Measurements from ENCODE around the gene LIMS2.

Gene LIMS2

GRCh38 chr2:127610561-127610960, 64.8 kb downstream of the LIMS2 start:
- Mint-ChIP-seq H3K9me3 (peaks cover 3% of the 10 kb centered on the region), H3K36me3 (ENCODE audit: low read depth) (no peaks in the 10 kb centered on the region), H3K4me3 (no peak overlapping the region), H3K27ac (no peak overlapping the region), H3K27me3 (no peaks in the 10 kb centered on the region), H3K4me1 (ENCODE audit: low read depth) (peaks cover 4% of the 10 kb centered on the region)

- Mint-ChIP-seq H3K9me3 (peaks cover 3% of the 10 kb centered on the region), H3K4me1 (ENCODE audit: low read depth) (peaks cover 3% of the 10 kb centered on the region), H3K4me3 (no peak overlapping the region), H3K36me3 (ENCODE audit: low read depth) (no peaks in the 10 kb centered on the region), H3K27me3 (no peaks in the 10 kb centered on the region), H3K27ac (no peak overlapping the region)
Measured at GRCh38 chr2:127609818-127610217, 65.5 kb downstream of the LIMS2 start.

- Mint-ChIP-seq H3K27me3 (no peaks in the 10 kb centered on the region), H3K36me3 (ENCODE audit: low read depth) (no peaks in the 10 kb centered on the region), H3K4me1 (ENCODE audit: low read depth) (peaks cover 3% of the 10 kb centered on the region)
Measured at GRCh38 chr2:127609031-127609751, 66.1 kb downstream of the LIMS2 start.

GRCh38 chr2:127608061-127609030, 67.0 kb downstream of the LIMS2 start:
- no peaks in the 10 kb centered on the region for H3K27me3 Mint-ChIP-seq
- peaks cover 4% of the 10 kb centered on the region for H3K9me3 Mint-ChIP-seq
- H3K36me3 Mint-ChIP-seq (ENCODE audit: low read depth), result no peaks in the 10 kb centered on the region
- H3K4me1 Mint-ChIP-seq (ENCODE audit: low read depth), result peaks cover 3% of the 10 kb centered on the region
- no peak overlapping the region for H3K27ac Mint-ChIP-seq
- no peak overlapping the region for H3K4me3 Mint-ChIP-seq

More at GRCh38 chr2:127609031-127609751, 66.1 kb downstream of the LIMS2 start:
- Mint-ChIP-seq H3K4me3 (no peak overlapping the region), H3K27ac (no peak overlapping the region), H3K9me3 (peaks cover 3% of the 10 kb centered on the region)

- no peaks in the 10 kb centered on the region for H3K36me3 Mint-ChIP-seq (ENCODE audit: low read depth)
- H3K27me3 Mint-ChIP-seq, result no peaks in the 10 kb centered on the region
Measured at GRCh38 chr2:127607399-127607908, 67.9 kb downstream of the LIMS2 start.

GRCh38 chr2:127606625-127607398, 68.5 kb downstream of the LIMS2 start:
- H3K4me1 Mint-ChIP-seq (ENCODE audit: low read depth), result peaks cover 3% of the 10 kb centered on the region
- H3K36me3 Mint-ChIP-seq (ENCODE audit: low read depth), result no peaks in the 10 kb centered on the region
- H3K27me3 Mint-ChIP-seq, result no peaks in the 10 kb centered on the region
- peaks cover 9% of the 10 kb centered on the region for H3K9me3 Mint-ChIP-seq
- H3K27ac Mint-ChIP-seq, result no peak overlapping the region
- H3K4me3 Mint-ChIP-seq, result no peak overlapping the region

More at GRCh38 chr2:127607399-127607908, 67.9 kb downstream of the LIMS2 start:
- peaks cover 9% of the 10 kb centered on the region for H3K9me3 Mint-ChIP-seq
- H3K27ac Mint-ChIP-seq, result no peak overlapping the region
- peaks cover 3% of the 10 kb centered on the region for H3K4me1 Mint-ChIP-seq (ENCODE audit: low read depth)
- H3K4me3 Mint-ChIP-seq, result no peak overlapping the region

- Mint-ChIP-seq H3K4me3 (no peak overlapping the region), H3K4me1 (ENCODE audit: low read depth) (peaks cover 3% of the 10 kb centered on the region), H3K9me3 (peaks cover 6% of the 10 kb centered on the region), H3K27ac (no peak overlapping the region), H3K27me3 (no peaks in the 10 kb centered on the region), H3K36me3 (ENCODE audit: low read depth) (no peaks in the 10 kb centered on the region)
Measured at GRCh38 chr2:127605691-127606263, 69.6 kb downstream of the LIMS2 start.

- no peak overlapping the region for H3K27ac Mint-ChIP-seq
- no peak overlapping the region for H3K4me3 Mint-ChIP-seq
- no peaks in the 10 kb centered on the region for H3K36me3 Mint-ChIP-seq (ENCODE audit: low read depth)
Measured at GRCh38 chr2:127604986-127605385, 70.3 kb downstream of the LIMS2 start.

GRCh38 chr2:127599211-127599610, 76.1 kb downstream of the LIMS2 start:
- Mint-ChIP-seq H3K4me1 (ENCODE audit: low read depth) (no peaks in the 10 kb centered on the region), H3K9me3 (peaks cover 11% of the 10 kb centered on the region), H3K27ac (no peak overlapping the region), H3K27me3 (no peaks in the 10 kb centered on the region), H3K36me3 (ENCODE audit: low read depth) (no peaks in the 10 kb centered on the region), H3K4me3 (no peak overlapping the region)

More at GRCh38 chr2:127604986-127605385, 70.3 kb downstream of the LIMS2 start:
- peaks cover 6% of the 10 kb centered on the region for H3K9me3 Mint-ChIP-seq
- peaks cover 3% of the 10 kb centered on the region for H3K4me1 Mint-ChIP-seq (ENCODE audit: low read depth)
- no peaks in the 10 kb centered on the region for H3K27me3 Mint-ChIP-seq

- no peak overlapping the region for H3K4me3 Mint-ChIP-seq
Measured at GRCh38 chr2:127598711-127599110, 76.6 kb downstream of the LIMS2 start.

GRCh38 chr2:127597984-127598380, 77.3 kb downstream of the LIMS2 start:
- H3K4me3 Mint-ChIP-seq, result no peak overlapping the region
- peaks cover 6% of the 10 kb centered on the region for H3K9me3 Mint-ChIP-seq
- H3K4me1 Mint-ChIP-seq (ENCODE audit: low read depth), result no peaks in the 10 kb centered on the region
- no peaks in the 10 kb centered on the region for H3K36me3 Mint-ChIP-seq (ENCODE audit: low read depth)
- H3K27ac Mint-ChIP-seq, result no peak overlapping the region
- H3K27me3 Mint-ChIP-seq, result no peaks in the 10 kb centered on the region

More at GRCh38 chr2:127598711-127599110, 76.6 kb downstream of the LIMS2 start:
- Mint-ChIP-seq H3K27ac (no peak overlapping the region), H3K4me1 (ENCODE audit: low read depth) (no peaks in the 10 kb centered on the region), H3K36me3 (ENCODE audit: low read depth) (no peaks in the 10 kb centered on the region), H3K27me3 (no peaks in the 10 kb centered on the region), H3K9me3 (peaks cover 11% of the 10 kb centered on the region)

- H3K27ac Mint-ChIP-seq, result no peak overlapping the region
- H3K36me3 Mint-ChIP-seq (ENCODE audit: low read depth), result no peaks in the 10 kb centered on the region
- H3K9me3 Mint-ChIP-seq, result peaks cover 4% of the 10 kb centered on the region
- no peaks in the 10 kb centered on the region for H3K27me3 Mint-ChIP-seq
- no peak overlapping the region for H3K4me3 Mint-ChIP-seq
- no peaks in the 10 kb centered on the region for H3K4me1 Mint-ChIP-seq (ENCODE audit: low read depth)
Measured at GRCh38 chr2:127597046-127597983, 78.0 kb downstream of the LIMS2 start.

GRCh38 chr2:127596311-127597045, 78.9 kb downstream of the LIMS2 start:
- Mint-ChIP-seq H3K4me3 (no peak overlapping the region), H3K27me3 (no peaks in the 10 kb centered on the region), H3K4me1 (ENCODE audit: low read depth) (no peaks in the 10 kb centered on the region), H3K36me3 (ENCODE audit: low read depth) (no peaks in the 10 kb centered on the region), H3K27ac (no peak overlapping the region), H3K9me3 (peaks cover 4% of the 10 kb centered on the region)
